IMR-90 (cell line): ENCODE results near the gene CORO7. TPM values are rescaled to one million over a fixed set of nuclear protein-coding genes. Genes with fewer than 3 reads are reported as not detected.
A peak's percentile ranks its signal among the peaks of the same experiment; 100 is the strongest.

Source experiments
- ATAC-seq: fragments of 200-7000 bp; cut with Tn5 transposase; 2 replicates; pipeline ENCODE4 v1.9.1; 2020; ENCODE audit warnings: low read depth, mild to moderate bottlenecking, moderate library complexity
- BruUV-seq: library from RNA; stranded (reverse); fragments of 400-500 nt; replicated peaks from 2 replicates; lab custom pipeline; 2021; lab: Mats Ljungman, UMichigan
- CTCF ChIA-PET: fragments of 300-600 bp; formaldehyde crosslinking; extraction: SDS; loops from one replicate; lab custom pipeline; 2021; ENCODE audit warnings: antibody characterized with exemption; lab: Yijun Ruan, JAX
- POLR2A ChIA-PET: fragments of 300-600 bp; sonication (Branson Sonifier 250); formaldehyde crosslinking; loops from one replicate; lab custom pipeline; 2022; ENCODE audit warnings: antibody characterized with exemption; ENCODE audit not compliant: unreplicated experiment; lab: Charles Lee
- DNase-seq: peaks from one replicate; pipeline ENCODE4 v3.0.0; 2013
- H2AFZ ChIP-seq: replicated peaks from 2 replicates; pipeline ENCODE3; 2013; ENCODE audit warnings: low read length, mild to moderate bottlenecking; ENCODE audit not compliant: poor library complexity
- H2AK5ac ChIP-seq: 2 replicates; pipeline ENCODE4 v1.6.1; 2013; ENCODE audit warnings: low read depth, low read length, inconsistent platforms
- H2AK9ac ChIP-seq: replicated peaks from 2 replicates; pipeline ENCODE3; 2013; ENCODE audit warnings: mild to moderate bottlenecking, low read depth, low read length, moderate library complexity; ENCODE audit not compliant: poor library complexity
- H2BK120ac ChIP-seq: 2 replicates; pipeline ENCODE4 v1.6.1; 2013; ENCODE audit warnings: low read depth, low read length, inconsistent platforms
- H2BK15ac ChIP-seq: 3 replicates; pipeline ENCODE4 v1.6.1; 2013; ENCODE audit warnings: low read depth, low read length, inconsistent platforms
- H2BK20ac ChIP-seq: 2 replicates; pipeline ENCODE4 v1.6.1; 2013; ENCODE audit warnings: low read depth, mild to moderate bottlenecking, inconsistent platforms, low read length, moderate library complexity
- H2BK5ac ChIP-seq: 2 replicates; pipeline ENCODE4 v1.6.1; 2013; ENCODE audit warnings: mild to moderate bottlenecking, low read depth, low read length, inconsistent platforms; ENCODE audit not compliant: poor library complexity, severe bottlenecking
- H3K14ac ChIP-seq: replicated peaks from 2 replicates; pipeline ENCODE4 v1.6.1; 2013; ENCODE audit warnings: low read depth, low read length, inconsistent platforms
- H3K18ac ChIP-seq: 2 replicates; pipeline ENCODE4 v1.6.1; 2013; ENCODE audit warnings: low read depth, low read length, control low read depth
- H3K23ac ChIP-seq: 2 replicates; pipeline ENCODE4 v1.6.1; 2013; ENCODE audit warnings: low read depth, low read length, inconsistent platforms
- H3K27ac ChIP-seq: 2 replicates; pipeline ENCODE4 v1.5.1; 2013; ENCODE audit warnings: mild to moderate bottlenecking, control low read depth, low read length; ENCODE audit not compliant: insufficient read depth
- H3K27me3 ChIP-seq: 2 replicates; pipeline ENCODE4 v1.6.1; 2013; ENCODE audit warnings: low read length; ENCODE audit not compliant: control insufficient read depth, insufficient read depth
- H3K36me3 ChIP-seq: 2 replicates; pipeline ENCODE4 v1.6.1; 2013; ENCODE audit warnings: low read length, mixed read lengths; ENCODE audit not compliant: control insufficient read depth, insufficient read depth
- H3K4ac ChIP-seq: 2 replicates; pipeline ENCODE4 v1.6.1; 2013; ENCODE audit warnings: low read depth, low read length, inconsistent platforms
- H3K4me1 ChIP-seq: 2 replicates; pipeline ENCODE4 v1.6.1; 2013; ENCODE audit warnings: low read length, mixed read lengths; ENCODE audit not compliant: control insufficient read depth, insufficient read depth
- H3K4me2 ChIP-seq: 2 replicates; pipeline ENCODE4 v1.6.1; 2013; ENCODE audit warnings: low read depth, mild to moderate bottlenecking, control low read depth, low read length, moderate library complexity
- H3K4me3 ChIP-seq: 2 replicates; pipeline ENCODE4 v1.5.1; 2013; ENCODE audit warnings: low read depth, mild to moderate bottlenecking, control low read depth, low read length, moderate library complexity; ENCODE audit not compliant: insufficient read depth
- H3K56ac ChIP-seq: 2 replicates; pipeline ENCODE4 v1.6.1; 2013; ENCODE audit warnings: low read length, inconsistent platforms; ENCODE audit not compliant: insufficient read depth; ENCODE audit errors: extremely low read depth
- H3K79me1 ChIP-seq, 2 experiments: 2 replicates each; pipeline ENCODE4 v1.6.1; 2013; ENCODE audit warnings: low read length in 2 of 2, inconsistent platforms in 1 of 2, low read depth in 1 of 2
- H3K9ac ChIP-seq: 2 replicates; pipeline ENCODE4 v1.6.1; 2013; ENCODE audit warnings: low read depth, low read length, control low read depth
- H3K9me1 ChIP-seq: 2 replicates; pipeline ENCODE4 v1.6.1; 2013; ENCODE audit warnings: low read length, inconsistent platforms; ENCODE audit not compliant: insufficient read depth
- H3K9me3 ChIP-seq: 2 replicates; pipeline ENCODE4 v1.6.1; 2013; ENCODE audit warnings: low read length; ENCODE audit not compliant: control insufficient read depth, insufficient read depth
- H4K20me1 ChIP-seq: 2 replicates; pipeline ENCODE4 v1.6.1; 2013; ENCODE audit warnings: low read length, inconsistent platforms; ENCODE audit not compliant: insufficient read depth
- H4K5ac ChIP-seq: 2 replicates; pipeline ENCODE4 v1.6.1; 2013; ENCODE audit warnings: mild to moderate bottlenecking, low read depth, low read length, control low read depth
- H4K8ac ChIP-seq, 2 experiments: 2 replicates each; pipeline ENCODE4 v1.6.1; 2013; ENCODE audit warnings: low read depth in 2 of 2, low read length in 2 of 2, control low read depth in 1 of 2, inconsistent platforms in 1 of 2
- H4K91ac ChIP-seq: 2 replicates; pipeline ENCODE4 v1.6.1; 2013; ENCODE audit warnings: low read depth, low read length, inconsistent platforms; ENCODE audit not compliant: insufficient read depth
- CHD1 ChIP-seq: IDR thresholded peaks from 2 replicates; pipeline ENCODE4 v1.6.1; 2012; ENCODE audit warnings: low read depth, low read length, improper control_type of control experiment
- ELK1 ChIP-seq: fragments of 150-350 bp; IDR thresholded peaks from 2 replicates; pipeline ENCODE4 v1.6.1; 2016; ENCODE audit warnings: low read depth, mild to moderate bottlenecking, low read length, moderate library complexity, borderline replicate concordance
- FOS ChIP-seq: fragments of 150-350 bp; IDR thresholded peaks from 2 replicates; pipeline ENCODE4 v1.6.1; 2016; ENCODE audit warnings: low read depth, low read length
- MAZ ChIP-seq: IDR thresholded peaks from 2 replicates; pipeline ENCODE4 v1.6.1; 2012; ENCODE audit warnings: low read depth, mild to moderate bottlenecking, low read length, improper control_type of control experiment, moderate library complexity, borderline replicate concordance
- MXI1 ChIP-seq: IDR thresholded peaks from 2 replicates; pipeline ENCODE4 v1.6.1; 2012; ENCODE audit warnings: low read depth, mild to moderate bottlenecking, low read length, moderate library complexity, borderline replicate concordance
- RCOR1 ChIP-seq: IDR thresholded peaks from 2 replicates; pipeline ENCODE4 v1.6.1; 2012; ENCODE audit warnings: mild to moderate bottlenecking, low read length, improper control_type of control experiment; ENCODE audit not compliant: insufficient replicate concordance
- SMC3 ChIP-seq: fragments of 150-350 bp; IDR thresholded peaks from 2 replicates; pipeline ENCODE4 v1.6.1; 2016; ENCODE audit warnings: low read depth, mild to moderate bottlenecking, antibody characterized with exemption, low read length, moderate library complexity
- USF2 ChIP-seq: fragments of 150-350 bp; IDR thresholded peaks from 2 replicates; pipeline ENCODE4 v1.6.1; 2017; ENCODE audit warnings: mild to moderate bottlenecking, antibody characterized with exemption, low read length, low read depth
- WGBS, 2 experiments: methylation state at CpG; one replicate each; pipeline versions ENCODE4 v1.1.5 to v1.1.7; 2013; ENCODE audit warnings: missing lambda C conversion rate in 2 of 2; ENCODE audit not compliant: insufficient read length in 1 of 2; ENCODE audit errors: extremely low coverage in 2 of 2; 5-methylcytosine and 5-hydroxymethylcytosine counted together
- dilution Hi-C: fragments of 300-500 bp; cut with HindIII; formaldehyde crosslinking; loops from one replicate; pipeline ENCODE4 v1.14.3; 2018; ENCODE audit warnings: low sequenced_read_pairs; ENCODE audit not compliant: unreplicated experiment
- in situ Hi-C: fragments of 300-500 bp; cut with MboI; formaldehyde crosslinking; loops from 3 replicates; pipeline ENCODE4 v1.14.3; 2019; ENCODE audit warnings: low sequenced_read_pairs, inconsistent platforms, mixed read lengths
- intact Hi-C: fragments of 100-400 bp; cut with micrococcal nuclease; formaldehyde crosslinking; loops from 2 replicates; pipeline ENCODE4 v1.10.0; 2022
- polyA plus RNA-seq, 3 experiments: library from polyadenylated mRNA; depleted of rRNA; stranded (reverse); fragments of >200 nt; gene quantifications; 2 replicates each; pipeline ENCODE4 v1.2.3, GENCODE V29; 2012; ENCODE audit warnings: low replicate concordance in 1 of 3
- total RNA-seq: library from RNA; depleted of rRNA; stranded (reverse); fragments of >200 nt; gene quantifications from 2 replicates; pipeline ENCODE4 v1.2.3, GENCODE V29; 2012
- TF ChIP-seq, protein P1 (sequence below): conservative IDR thresholded peaks from 2 replicates; pipeline ENCODE4 v1.5.1; 2012; ENCODE audit warnings: mild to moderate bottlenecking, low read depth, low read length, improper control_type of control experiment

The CORO7 gene
- total and polyA plus RNA-seq, 2 of the 4 experiments (the other 2 are of a cell fraction), result 6.3 to 26.7 TPM

DNA sequence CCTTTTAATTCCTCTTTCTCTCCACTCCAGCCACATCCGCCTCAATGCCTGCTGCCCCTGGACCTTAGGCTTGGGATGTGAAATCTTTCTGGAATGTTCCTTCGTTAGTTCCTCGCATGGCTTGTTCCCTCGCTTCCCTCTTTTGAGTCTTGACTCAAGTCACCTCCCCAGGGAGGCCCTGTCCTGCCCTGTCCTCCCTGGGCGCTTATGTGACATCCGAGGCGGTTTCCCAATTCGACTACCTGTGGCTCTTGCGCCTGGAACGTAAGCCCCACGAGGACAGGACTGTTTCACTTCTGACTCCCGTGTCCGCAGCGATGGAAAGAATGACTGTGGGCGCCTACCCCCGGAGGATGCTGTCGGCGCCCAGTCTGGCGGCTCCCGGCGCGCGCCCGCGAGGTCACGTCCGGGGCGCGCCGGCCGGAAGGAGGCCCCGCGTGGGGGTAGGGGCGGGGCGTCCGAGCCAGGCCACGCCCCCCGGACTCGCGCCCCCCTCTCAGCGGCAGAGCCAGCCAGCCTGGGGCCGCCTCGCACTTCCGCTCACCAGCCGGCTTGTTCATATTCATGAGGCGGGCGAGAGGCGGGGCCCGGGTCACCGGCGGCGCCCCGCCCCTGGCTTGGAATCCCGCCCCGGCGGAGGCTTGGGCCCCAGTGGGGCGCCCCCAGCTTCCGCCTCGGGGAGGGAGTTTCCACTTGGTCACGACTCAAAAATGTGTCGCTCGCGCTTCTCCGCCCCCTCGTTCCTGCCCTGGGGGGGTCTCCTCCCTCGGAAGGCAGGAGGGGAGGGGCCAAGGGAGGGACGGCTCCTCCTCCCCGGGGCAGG, 109.0 kb downstream of the CORO7 start:
- Histone ChIP-seq H3K18ac (peak overlapping the region; percentile 84), H3K4me1 (peaks cover 7% of the 10 kb centered on the region), H4K5ac (peak overlapping the region; percentile 90), H3K23ac (peak overlapping the region; percentile 99), H3K79me1 (peaks cover 9 to 32% of the 10 kb centered on the region in 2 experiments; a peak in 3 of 4 replicates), H3K36me3 (no peaks in the 10 kb centered on the region; the same call in 1 of the 2 replicates), H3K56ac (peak overlapping the region; percentile 70), H4K20me1 (no peaks in the 10 kb centered on the region), H2BK20ac (peak overlapping the region; percentile 77), H2AFZ (peak overlapping the region; percentile 96), H2BK120ac (peak overlapping the region; percentile 94), H4K8ac (peak overlapping the region; percentile 95 to 99), H3K4me2 (peak overlapping the region; percentile 92), H3K27ac (peak overlapping the region; percentile 87), H3K9me1 (peaks cover 21% of the 10 kb centered on the region), H2AK5ac (peak overlapping the region; percentile 98), H2AK9ac (peak overlapping the region; percentile 100), H3K9ac (peak overlapping the region; percentile 68), H2BK15ac (peak overlapping the region; percentile 81), H3K14ac (peak overlapping the region; percentile 100), H3K27me3 (no peaks in the 10 kb centered on the region), H3K9me3 (no peaks in the 10 kb centered on the region), H3K4me3 (peak overlapping the region; percentile 77), H4K91ac (peak overlapping the region; percentile 99), H3K4ac (peak overlapping the region; percentile 100), H2BK5ac (peak overlapping the region; percentile 87)
- no TSS peak for BruUV-seq
- ChIA-PET POLR2A (interaction anchor here (0.7 kb wide), 1 partner anchor 21 kb away, joined by 4 read pairs; no protein-coding TSS in a partner anchor), CTCF (interaction anchor here (1.1 kb wide), 1 partner anchor 23 kb away, joined by 8 read pairs; no protein-coding TSS in a partner anchor)
- in situ Hi-C loops (no loop called here), dilution Hi-C loops (no loop called here), intact Hi-C loops (no loop called here)
- ATAC-seq (peak; percentile 90), DNase-seq (peak; percentile 94)
- TF ChIP-seq MAZ (peak; percentile 93), ELK1 (0 out of 2 replicates have a peak, but pooled peaks have one; percentile 6), SMC3 (no peak), RCOR1 (peak; percentile 67), CHD1 (no peak), FOS (peak; percentile 16; the same call in 1 of the 2 replicates), USF2 (no peak; the same call in 1 of the 2 replicates), MXI1 (peak; percentile 30; the same call in 1 of the 2 replicates)
- TF ChIP-seq, protein P1, sequence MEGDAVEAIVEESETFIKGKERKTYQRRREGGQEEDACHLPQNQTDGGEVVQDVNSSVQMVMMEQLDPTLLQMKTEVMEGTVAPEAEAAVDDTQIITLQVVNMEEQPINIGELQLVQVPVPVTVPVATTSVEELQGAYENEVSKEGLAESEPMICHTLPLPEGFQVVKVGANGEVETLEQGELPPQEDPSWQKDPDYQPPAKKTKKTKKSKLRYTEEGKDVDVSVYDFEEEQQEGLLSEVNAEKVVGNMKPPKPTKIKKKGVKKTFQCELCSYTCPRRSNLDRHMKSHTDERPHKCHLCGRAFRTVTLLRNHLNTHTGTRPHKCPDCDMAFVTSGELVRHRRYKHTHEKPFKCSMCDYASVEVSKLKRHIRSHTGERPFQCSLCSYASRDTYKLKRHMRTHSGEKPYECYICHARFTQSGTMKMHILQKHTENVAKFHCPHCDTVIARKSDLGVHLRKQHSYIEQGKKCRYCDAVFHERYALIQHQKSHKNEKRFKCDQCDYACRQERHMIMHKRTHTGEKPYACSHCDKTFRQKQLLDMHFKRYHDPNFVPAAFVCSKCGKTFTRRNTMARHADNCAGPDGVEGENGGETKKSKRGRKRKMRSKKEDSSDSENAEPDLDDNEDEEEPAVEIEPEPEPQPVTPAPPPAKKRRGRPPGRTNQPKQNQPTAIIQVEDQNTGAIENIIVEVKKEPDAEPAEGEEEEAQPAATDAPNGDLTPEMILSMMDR, result no peak
- WGBS, 2 experiments, result 9% methylated on average over 23 of the region's 68 CpGs; no CpG with 5 or more reads in 1 of the 2 experiments
